CD4-positive, alpha-beta T cell (primary cell): Measurements from ENCODE around the gene ATP6V0D1. TPM values are rescaled to one million over a fixed set of nuclear protein-coding genes. Genes with fewer than 3 reads are reported as not detected.

Experiments used
- ATAC-seq: fragments of 200-7000 bp; cut with Tn5 transposase; one replicate; pipeline ENCODE4 v1.10.0; 2022; ENCODE audit warnings: mild to moderate bottlenecking; ENCODE audit not compliant: poor library complexity
- CTCF ChIA-PET: fragments of 350-600 bp; sonication (Branson Sonifier 250); formaldehyde crosslinking; loops from one replicate; lab custom pipeline; 2021; ENCODE audit warnings: antibody characterized with exemption, inconsistent platforms; lab: Charles Lee
- POLR2A ChIA-PET: fragments of 350-600 bp; sonication (Branson Sonifier 250); formaldehyde crosslinking; loops from one replicate; lab custom pipeline; 2021; ENCODE audit warnings: antibody characterized with exemption, inconsistent platforms; lab: Charles Lee
- DNase-seq, 14 experiments: peaks; one replicate each; pipeline ENCODE4 v3.0.0-alpha.2; 2013 to 2020; ENCODE audit warnings: mixed read lengths in 2 of 14
- H3K27ac ChIP-seq, 2 donors: one replicate each; pipeline versions ENCODE4 v1.5.1 to v1.7.0; 2013; ENCODE audit warnings: low read length in 2 of 2, low read depth in 1 of 2, mild to moderate bottlenecking in 1 of 2
- H3K27me3 ChIP-seq, 2 experiments: 1 replicate in 1 of 2; 2 replicates in 1 of 2; pipeline versions ENCODE4 v1.6.1 to v1.7.0; 2013; ENCODE audit warnings: low read length in 2 of 2, control low read depth in 1 of 2, mild to moderate bottlenecking in 1 of 2, moderate library complexity in 1 of 2; ENCODE audit not compliant: insufficient read depth in 2 of 2, control insufficient read depth in 1 of 2
- H3K36me3 ChIP-seq: one replicate; pipeline ENCODE4 v1.6.1; 2013; ENCODE audit warnings: low read length, control low read depth; ENCODE audit not compliant: insufficient read depth
- H3K4me1 ChIP-seq: one replicate; pipeline ENCODE4 v1.6.1; 2013; ENCODE audit warnings: low read length, control low read depth; ENCODE audit not compliant: insufficient read depth
- H3K4me3 ChIP-seq: one replicate; pipeline ENCODE4 v1.5.1; 2013; ENCODE audit warnings: mild to moderate bottlenecking, low read length, moderate library complexity
- H3K9me3 ChIP-seq, 2 experiments: 1 replicate in 1 of 2; 2 replicates in 1 of 2; pipeline versions ENCODE4 v1.6.1 to v1.7.0; 2013; ENCODE audit warnings: low read length in 2 of 2, mild to moderate bottlenecking in 2 of 2, control low read depth in 1 of 2, moderate library complexity in 1 of 2; ENCODE audit not compliant: control insufficient read depth in 1 of 2, insufficient read depth in 1 of 2
- H3K27ac Mint-ChIP-seq: one replicate; pipeline ENCODE4 v1.8.0; 2020; ENCODE audit warnings: mixed read lengths
- H3K27me3 Mint-ChIP-seq: one replicate; pipeline ENCODE4 v1.8.0; 2021; ENCODE audit warnings: mixed read lengths
- H3K36me3 Mint-ChIP-seq: one replicate; pipeline ENCODE4 v1.8.0; 2021; ENCODE audit warnings: low read depth, mixed read lengths
- H3K4me1 Mint-ChIP-seq: one replicate; pipeline ENCODE4 v1.8.0; 2021; ENCODE audit warnings: low read depth, mixed read lengths
- H3K4me3 Mint-ChIP-seq: one replicate; pipeline ENCODE4 v1.8.0; 2020; ENCODE audit warnings: mild to moderate bottlenecking, mixed read lengths
- H3K9me3 Mint-ChIP-seq: one replicate; pipeline ENCODE4 v1.8.0; 2020; ENCODE audit warnings: mixed read lengths
- CTCF ChIP-seq: fragments of 200-600 bp; IDR thresholded peaks from one replicate; pipeline ENCODE4 v1.8.0; 2022; ENCODE audit warnings: antibody characterized with exemption, mild to moderate bottlenecking
- intact Hi-C, 2 experiments: fragments of 100-400 bp; cut with DNase I in 1 of 2; cut with micrococcal nuclease in 1 of 2; formaldehyde crosslinking; loops; one replicate each; pipeline versions ENCODE4 v1.15.1 to v1.9.0; 2023 to 2025; cut with DNase I, micrococcal nuclease
- total RNA-seq, 174 experiments: library from RNA in 2 of 174; stranded (reverse) in 2 of 174; gene quantifications; one replicate each; pipeline ENCODE4 v1.2.3 and lab custom pipeline; 2021 to 2026

Gene ATP6V0D1
- total RNA-seq, 2 experiments from 2014 or later, result 39.4 to 41.7 TPM

GRCh38 chr16:67395458-67396158 lies 85.3 kb downstream of the ATP6V0D1 start:
- Mint-ChIP-seq H3K4me1 (peaks cover 8% of the 10 kb centered on the region), H3K4me3 (no peak overlapping the region), H3K36me3 (no peaks in the 10 kb centered on the region), H3K9me3 (no peaks in the 10 kb centered on the region), H3K27ac (no peak overlapping the region), H3K27me3 (peaks cover 39% of the 10 kb centered on the region)
- no peak overlapping the region for H3K4me3 ChIP-seq
- intact Hi-C loops, result loop anchor here (5.0 to 10.0 kb wide), 3 partner anchors 118 to 418 kb away; partner anchors contain the start of gene PLEKHG4 (in 1 of the 2)
- ChIA-PET CTCF (no interaction called here), POLR2A (no interaction called here)
- no peak overlapping the region for H3K27ac ChIP-seq
- H3K9me3 ChIP-seq, result peaks cover 0 to 15% of the 10 kb centered on the region in 2 experiments
- no peak for DNase-seq
- ATAC-seq, result no peak
- no peak for TF ChIP-seq CTCF
- no peaks in the 10 kb centered on the region for H3K36me3 ChIP-seq
- peaks cover 34% of the 10 kb centered on the region for H3K4me1 ChIP-seq
- peaks cover 37 to 44% of the 10 kb centered on the region in 2 experiments for H3K27me3 ChIP-seq

DNA sequence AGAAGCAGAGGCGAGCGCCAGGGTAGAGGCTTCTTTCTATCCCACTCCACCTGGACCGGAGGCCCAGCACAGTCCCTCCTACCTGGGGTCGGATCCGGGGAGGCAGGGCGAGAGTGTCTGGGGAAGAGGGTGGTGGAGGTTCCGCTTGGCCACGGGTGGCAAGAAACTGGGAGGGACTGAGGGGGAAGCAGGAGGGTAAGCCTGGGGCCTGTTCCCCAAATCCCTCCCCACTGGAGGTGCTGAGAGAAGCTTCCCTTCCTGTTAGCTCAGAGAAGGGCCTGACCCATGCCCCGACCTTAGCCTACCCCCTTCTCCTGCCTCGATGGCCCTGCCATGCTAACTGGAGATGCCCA lies 85.9 kb downstream of the ATP6V0D1 start:
- Mint-ChIP-seq H3K9me3 (no peaks in the 10 kb centered on the region), H3K4me1 (peaks cover 8% of the 10 kb centered on the region), H3K36me3 (no peaks in the 10 kb centered on the region), H3K27ac (no peak overlapping the region), H3K27me3 (peaks cover 41% of the 10 kb centered on the region), H3K4me3 (no peak overlapping the region)
- ChIA-PET CTCF (no interaction called here), POLR2A (no interaction called here)
- no peak for DNase-seq
- Histone ChIP-seq H3K36me3 (no peaks in the 10 kb centered on the region), H3K27ac (no peak overlapping the region), H3K9me3 (peaks cover 0 to 15% of the 10 kb centered on the region in 2 experiments), H3K27me3 (peaks cover 37 to 44% of the 10 kb centered on the region in 2 experiments), H3K4me3 (peak overlapping the region; percentile 3), H3K4me1 (peaks cover 34% of the 10 kb centered on the region)
- no peak for TF ChIP-seq CTCF
- intact Hi-C loops, result loop anchor here (5.0 to 10.0 kb wide), 3 partner anchors 118 to 418 kb away; partner anchors contain the start of gene PLEKHG4 (in 1 of the 2)
- no peak for ATAC-seq

DNA sequence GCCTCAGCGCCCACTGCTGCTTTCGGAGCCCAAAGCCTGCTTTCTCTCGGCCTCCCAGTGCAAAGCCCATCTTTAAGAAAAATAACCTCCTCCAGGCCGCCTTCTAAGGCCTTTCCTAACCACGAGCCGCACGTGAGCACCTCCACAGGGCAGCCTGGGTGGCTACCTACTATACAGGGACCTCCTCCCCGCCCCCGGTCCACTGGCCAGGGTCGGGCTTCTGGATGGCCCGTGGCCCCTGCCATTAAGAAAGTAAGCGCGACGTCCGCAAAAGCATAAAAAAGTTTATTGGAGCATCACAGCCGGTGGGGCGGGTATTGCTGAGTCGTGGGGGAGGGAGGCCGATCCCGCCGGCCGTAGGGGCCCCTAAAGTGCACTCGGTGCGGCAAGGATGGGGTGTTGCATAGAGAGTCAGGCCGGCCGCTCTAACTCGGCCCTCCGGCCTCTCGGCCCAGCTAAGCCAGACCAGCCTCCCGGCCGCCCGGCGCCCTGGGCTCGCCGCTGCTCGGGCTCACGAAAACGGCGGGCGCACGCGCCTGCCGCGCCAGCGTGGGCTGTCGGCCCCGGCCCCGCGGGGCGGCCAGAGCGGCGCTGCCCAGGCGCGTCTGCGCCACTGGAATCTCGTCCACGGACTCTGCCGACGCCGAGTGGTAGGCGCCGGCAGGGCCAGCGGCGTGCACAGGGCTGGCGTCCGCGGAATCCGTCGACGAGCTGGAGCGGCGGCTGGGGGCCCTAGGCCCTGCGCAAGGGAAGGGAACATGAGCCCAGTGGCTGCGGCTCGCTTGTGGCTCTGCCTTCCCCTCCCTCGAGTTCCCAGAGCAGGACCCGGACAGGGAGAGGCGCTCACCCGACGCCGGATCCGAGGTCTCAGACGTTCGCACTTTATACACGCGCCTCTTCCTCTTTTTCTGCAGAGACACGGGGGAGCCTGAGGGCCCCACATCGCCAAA lies 86.5 kb downstream of the ATP6V0D1 start:
- Mint-ChIP-seq H3K36me3 (no peaks in the 10 kb centered on the region), H3K4me1 (peaks cover 8% of the 10 kb centered on the region), H3K4me3 (peak overlapping the region; percentile 68), H3K9me3 (no peaks in the 10 kb centered on the region), H3K27me3 (peaks cover 41% of the 10 kb centered on the region), H3K27ac (no peak overlapping the region)
- H3K4me1 ChIP-seq, result peaks cover 32% of the 10 kb centered on the region
- H3K36me3 ChIP-seq, result no peaks in the 10 kb centered on the region
- no peak for TF ChIP-seq CTCF
- intact Hi-C loops, result loop anchor here (5.0 to 10.0 kb wide), 3 partner anchors 117 to 417 kb away; partner anchors contain the start of gene PLEKHG4 (in 1 of the 2)
- H3K27ac ChIP-seq, result no peak overlapping the region
- H3K4me3 ChIP-seq, result peak overlapping the region; percentile 28
- ChIA-PET CTCF (no interaction called here), POLR2A (no interaction called here)
- H3K27me3 ChIP-seq, result peaks cover 37 to 44% of the 10 kb centered on the region in 2 experiments
- DNase-seq, result peak in 2 of 14 experiments; percentile 43 to 47
- H3K9me3 ChIP-seq, result peaks cover 0 to 15% of the 10 kb centered on the region in 2 experiments
- ATAC-seq, result no peak
